A549 treated with dexamethasone at 1 μM for 4 hours (cell line): ENCODE results near the gene TICAM1. TPM values are rescaled to one million over a fixed set of nuclear protein-coding genes. Genes with fewer than 3 reads are reported as not detected.

Experiments used
- total RNA-seq: library from RNA; stranded (reverse); fragments of 200-300 nt; extraction: Qiagen RNA extraction; gene quantifications from 5 replicates; pipeline ENCODE4 v1.2.3, GENCODE V29; 2022

The TICAM1 gene
- 7.5 to 11.3 TPM (median 10.6 TPM) in 5 replicates for total RNA-seq

GRCh38 chr19:4831304-4831978, at the start of gene TICAM1:
Gene TICAM1 (minus strand): TSS chr19:4831712. CDS start chr19:4818377, 13,335 bp downstream.

GRCh38 chr19:4867534-4868285, 36.2 kb upstream of the TICAM1 start, which contains the start of gene PLIN3:
Gene PLIN3 (minus strand): TSS chr19:4867667. CDS start chr19:4861394, 6,273 bp downstream.

GRCh38 chr19:4791183-4792018, 40.1 kb downstream of the TICAM1 start, which contains the start of gene FEM1A:
Gene FEM1A (plus strand): TSS chr19:4791734. CDS start chr19:4791855, 121 bp downstream.

Other genes with a start within 250 kb of the TICAM1 start
- 2.9 to 4.4 TPM (median 3.7 TPM) in 5 replicates for gene TNFAIP8L1, start 192.2 kb downstream of the TICAM1 start, total RNA-seq
- 113 to 129 TPM (median 124 TPM) in 5 replicates for gene MYDGF, start 161.4 kb downstream of the TICAM1 start, total RNA-seq
- 49.3 to 65.6 TPM (median 63.7 TPM) in 5 replicates for gene DPP9, start 107.9 kb downstream of the TICAM1 start, total RNA-seq
- gene FEM1A, start 40.0 kb downstream of the TICAM1 start, total RNA-seq = 5.7 to 7.2 TPM (median 7.1 TPM) in 5 replicates
- 143 to 188 TPM (median 167 TPM) in 5 replicates for gene PLIN3, start 36.0 kb upstream of the TICAM1 start, total RNA-seq
- gene ARRDC5, start 71.2 kb upstream of the TICAM1 start, total RNA-seq = not detected in 5 replicates
- gene UHRF1, start 77.8 kb upstream of the TICAM1 start, total RNA-seq = 38.8 to 56.8 TPM (median 54.5 TPM) in 5 replicates
- 6.1 to 11.3 TPM (median 10.2 TPM) in 5 replicates for gene KDM4B, start 137.4 kb upstream of the TICAM1 start, total RNA-seq